ENCODE data around the gene IFT81.

The IFT81 gene

GRCh38 chr12:110228756-110229155, 104.6 kb downstream of the IFT81 start:
- no peak for TF ChIP-seq GATA3 (IDR thresholded peaks at IDR 0.05; ENCODE audit: low read depth, low read length)
- TF ChIP-seq GATA2 (IDR thresholded peaks at IDR 0.05; ENCODE audit: low read depth, low read length), result no peak

GRCh38 chr12:110229409-110229808, 105.3 kb downstream of the IFT81 start:
- no peak for TF ChIP-seq GATA3 (IDR thresholded peaks at IDR 0.05; ENCODE audit: low read depth, low read length)
- TF ChIP-seq GATA2 (IDR thresholded peaks at IDR 0.05; ENCODE audit: low read depth, low read length), result no peak

- TF ChIP-seq GATA2 (IDR thresholded peaks at IDR 0.05; ENCODE audit: low read depth, low read length), result no peak
- no peak for TF ChIP-seq GATA3 (IDR thresholded peaks at IDR 0.05; ENCODE audit: low read depth, low read length)
Measured at GRCh38 chr12:110230655-110231054, 106.5 kb downstream of the IFT81 start.

GRCh38 chr12:110233212-110233903, 109.2 kb downstream of the IFT81 start:
- TF ChIP-seq GATA2 (IDR thresholded peaks at IDR 0.05; ENCODE audit: low read depth, low read length), result no peak

DNA sequence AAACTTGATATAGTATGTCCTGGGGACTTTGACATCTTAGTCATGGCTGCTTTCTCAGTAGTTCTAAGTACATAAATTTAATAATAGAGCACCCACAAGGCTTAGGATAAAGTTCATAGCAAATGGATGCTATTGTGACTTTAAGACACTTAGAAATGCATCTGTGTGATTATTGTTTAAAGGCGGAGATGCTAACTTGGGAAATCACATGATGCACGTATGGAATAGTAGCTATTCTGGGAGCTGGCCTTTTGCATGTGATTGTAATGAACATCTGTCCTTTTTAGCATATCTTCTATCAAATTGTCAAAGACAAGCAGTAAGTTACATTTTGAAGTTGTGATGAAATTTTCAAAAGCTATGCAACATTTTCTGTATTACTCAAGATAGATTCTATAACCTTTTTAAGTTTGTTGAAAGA, 110.2 kb downstream of the IFT81 start:
- TF ChIP-seq GATA3 (IDR thresholded peaks at IDR 0.05; ENCODE audit: low read depth, low read length) (no peak), GATA2 (IDR thresholded peaks at IDR 0.05; ENCODE audit: low read depth, low read length) (no peak)

DNA sequence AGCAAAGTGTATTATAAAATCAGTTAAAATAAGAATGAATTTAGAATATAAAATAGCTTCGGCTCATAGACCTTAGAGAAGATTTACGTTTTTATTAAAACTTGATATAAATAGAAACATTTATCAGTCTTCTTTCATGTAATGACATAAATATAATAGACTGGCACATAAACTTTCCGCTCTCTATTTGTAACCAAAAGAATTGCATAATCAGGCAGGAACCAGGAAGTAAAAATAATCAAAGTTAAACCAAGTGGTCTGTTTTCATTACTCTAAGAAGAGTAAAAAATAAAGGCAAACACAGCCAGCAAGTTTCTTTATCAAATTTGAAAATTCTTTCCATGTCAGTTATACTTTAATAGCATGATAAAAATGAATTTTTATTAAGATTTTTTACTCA, 110.6 kb downstream of the IFT81 start:
- TF ChIP-seq GATA3 (IDR thresholded peaks at IDR 0.05; ENCODE audit: low read depth, low read length) (no peak), GATA2 (IDR thresholded peaks at IDR 0.05; ENCODE audit: low read depth, low read length) (no peak)

DNA sequence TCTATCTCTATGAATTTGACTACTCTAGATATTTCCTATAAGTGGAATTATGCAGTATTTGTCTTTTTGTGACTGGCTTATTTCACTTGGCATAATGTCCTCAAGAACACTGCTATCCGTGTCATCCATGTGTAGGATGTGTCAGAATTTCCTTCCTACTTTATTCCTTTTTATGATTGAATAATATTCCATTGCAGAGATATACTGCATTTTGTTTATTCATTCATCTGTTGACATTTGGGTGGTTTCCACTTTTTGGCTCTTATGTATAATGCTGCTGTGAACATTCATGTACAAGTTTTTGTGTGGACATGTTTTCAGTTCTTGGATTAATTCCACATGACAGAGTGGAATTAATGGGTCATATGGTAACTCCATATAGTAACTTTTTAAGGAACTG, 111.2 kb downstream of the IFT81 start:
- TF ChIP-seq GATA3 (IDR thresholded peaks at IDR 0.05; ENCODE audit: low read depth, low read length), result no peak
- no peak for TF ChIP-seq GATA2 (IDR thresholded peaks at IDR 0.05; ENCODE audit: low read depth, low read length)

GRCh38 chr12:110243227-110243626, 119.1 kb downstream of the IFT81 start:
- TF ChIP-seq GATA2 (IDR thresholded peaks at IDR 0.05; ENCODE audit: low read depth, low read length), result no peak
- no peak for TF ChIP-seq GATA3 (IDR thresholded peaks at IDR 0.05; ENCODE audit: low read depth, low read length)

GRCh38 chr12:110244372-110244771, 120.2 kb downstream of the IFT81 start:
- no peak for TF ChIP-seq GATA3 (IDR thresholded peaks at IDR 0.05; ENCODE audit: low read depth, low read length)
- TF ChIP-seq GATA2 (IDR thresholded peaks at IDR 0.05; ENCODE audit: low read depth, low read length), result no peak

DNA sequence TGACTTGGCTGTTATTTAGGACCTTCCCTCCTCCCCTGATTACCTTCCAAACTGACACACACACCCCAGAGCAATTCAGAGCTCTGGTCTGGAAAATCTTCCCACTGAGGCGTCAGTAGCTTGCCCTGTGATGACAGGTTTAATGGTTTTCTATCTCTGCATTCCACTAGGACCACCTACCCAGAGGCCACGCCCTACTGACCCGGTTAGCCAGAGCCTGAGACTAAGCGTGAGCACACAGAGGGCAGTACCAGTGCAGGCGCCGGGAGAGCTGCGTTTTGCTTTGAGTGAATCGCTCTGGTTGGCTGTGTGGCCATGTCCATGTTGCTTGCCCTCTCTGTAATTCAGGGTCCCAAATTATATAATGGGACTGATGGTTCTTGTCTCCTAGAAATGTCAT, 120.7 kb downstream of the IFT81 start:
- no peak for TF ChIP-seq GATA3 (IDR thresholded peaks at IDR 0.05; ENCODE audit: low read depth, low read length)
- TF ChIP-seq GATA2 (IDR thresholded peaks at IDR 0.05; ENCODE audit: low read depth, low read length), result no peak

GRCh38 chr12:110245369-110245772, 121.2 kb downstream of the IFT81 start:
- TF ChIP-seq GATA3 (IDR thresholded peaks at IDR 0.05; ENCODE audit: low read depth, low read length), result no peak

DNA sequence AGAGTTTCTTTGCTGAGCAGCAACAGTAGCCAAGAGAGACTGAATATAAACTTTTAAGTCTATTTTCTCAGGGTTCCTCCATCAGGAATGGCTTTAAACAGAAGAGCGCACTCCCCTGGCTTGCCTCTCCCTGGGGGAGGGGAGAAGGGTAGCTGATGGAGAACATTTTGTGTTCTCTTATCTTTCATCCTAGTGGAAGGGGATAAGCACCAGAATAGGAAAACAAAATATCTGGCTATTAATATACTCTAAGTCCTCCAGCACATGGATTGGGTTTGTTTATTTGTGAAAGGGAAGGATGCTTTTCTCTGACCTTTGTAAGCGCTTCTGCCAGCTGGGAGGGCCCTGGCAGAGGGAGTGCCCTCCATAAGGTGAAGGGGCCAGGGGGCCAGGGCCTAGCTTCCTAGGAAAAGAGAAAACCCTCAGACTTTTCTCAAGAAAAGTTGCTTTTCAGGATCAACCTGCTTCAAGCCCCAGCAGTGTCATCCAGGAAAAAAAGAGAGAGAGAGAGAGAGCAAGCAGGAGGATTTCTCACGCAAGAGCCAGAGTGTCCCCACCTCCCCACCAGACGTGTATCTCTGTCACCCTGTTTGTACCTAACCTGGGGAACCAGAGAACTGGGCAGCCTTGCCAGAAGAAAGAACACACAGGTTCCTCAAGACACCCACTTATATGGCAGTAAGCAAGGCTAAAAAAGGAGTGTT, 122.6 kb downstream of the IFT81 start:
- TF ChIP-seq GATA2 (IDR thresholded peaks at IDR 0.05; ENCODE audit: low read depth, low read length) (no peak), GATA3 (IDR thresholded peaks at IDR 0.05; ENCODE audit: low read depth, low read length) (no peak)

DNA sequence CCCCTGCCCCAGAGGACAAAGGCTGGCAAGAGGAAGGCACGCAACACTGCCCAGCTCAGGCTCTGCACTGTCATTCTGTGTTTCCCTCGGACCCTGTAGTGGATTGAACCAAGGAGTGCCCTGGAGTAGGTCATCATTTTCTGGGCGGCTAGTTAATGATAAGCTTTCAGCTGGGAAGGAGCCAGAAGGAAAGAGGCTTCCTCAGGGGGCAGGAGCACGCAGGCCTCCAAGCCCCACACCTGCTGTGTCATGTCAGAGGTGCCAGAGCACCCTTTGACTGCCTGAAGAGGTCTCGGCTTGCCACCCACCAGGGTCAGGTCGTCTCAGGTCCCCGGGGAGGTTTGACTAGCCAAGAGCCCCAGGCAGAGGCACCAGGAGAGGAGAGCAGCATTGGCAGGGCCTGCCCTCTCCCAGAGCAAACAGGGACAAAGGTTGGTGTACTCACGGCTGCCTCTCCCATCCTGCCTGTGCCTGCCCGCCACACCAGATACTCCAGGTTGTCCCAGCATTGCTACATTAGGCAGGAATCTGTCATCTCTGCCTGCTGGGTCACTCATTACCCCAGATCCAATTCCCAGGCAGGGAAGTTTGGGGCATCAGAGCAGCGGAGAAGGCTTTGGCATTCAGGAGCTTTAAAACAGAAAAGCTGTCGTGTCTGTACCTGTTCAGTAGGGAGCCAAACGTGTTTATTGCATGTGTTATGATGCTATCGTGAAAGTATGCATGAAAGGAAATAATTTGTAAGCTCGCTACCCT, 123.4 kb downstream of the IFT81 start:
- TF ChIP-seq GATA3 (IDR thresholded peaks at IDR 0.05; ENCODE audit: low read depth, low read length), result no peak
- no peak for TF ChIP-seq GATA2 (IDR thresholded peaks at IDR 0.05; ENCODE audit: low read depth, low read length)

DNA sequence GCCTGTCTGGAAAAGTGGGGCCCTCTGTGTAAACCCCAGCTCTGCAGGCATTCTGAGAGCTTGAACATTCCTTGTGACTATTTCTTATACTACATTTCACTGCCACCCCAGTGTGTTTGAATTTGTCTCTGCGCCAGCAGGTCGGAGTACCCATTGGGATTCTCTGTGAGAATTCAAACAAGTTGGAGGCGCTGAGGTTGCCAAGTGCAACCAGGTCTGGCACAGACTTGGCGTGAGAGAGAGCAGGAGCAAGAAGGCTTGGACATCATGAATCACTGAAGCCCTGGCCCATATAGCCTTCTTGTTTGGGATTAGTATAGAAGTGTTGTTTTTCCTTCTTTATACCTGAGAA, 123.9 kb downstream of the IFT81 start:
- no peak for TF ChIP-seq GATA2 (IDR thresholded peaks at IDR 0.05; ENCODE audit: low read depth, low read length)
- TF ChIP-seq GATA3 (IDR thresholded peaks at IDR 0.05; ENCODE audit: low read depth, low read length), result no peak

DNA sequence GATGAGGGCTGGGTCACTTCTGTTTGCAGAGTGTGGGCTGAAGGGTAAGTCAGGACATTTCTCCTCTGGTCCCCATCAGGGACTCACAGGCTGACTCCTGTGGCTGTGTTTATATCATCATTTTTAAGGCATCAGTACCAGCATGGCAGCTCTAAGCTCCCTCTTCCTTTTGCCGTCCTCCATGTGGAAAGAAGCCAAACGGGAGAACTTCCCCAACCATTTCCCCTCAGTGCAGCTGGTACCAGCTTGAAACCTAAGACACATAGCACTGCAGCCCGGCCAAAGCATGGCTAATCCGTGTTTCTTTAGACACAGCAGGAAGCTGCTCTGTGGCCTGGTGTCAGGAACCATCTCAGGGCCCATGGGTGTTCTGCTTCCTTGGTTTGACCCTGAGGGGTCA, 124.9 kb downstream of the IFT81 start:
- no peak for TF ChIP-seq GATA3 (IDR thresholded peaks at IDR 0.05; ENCODE audit: low read depth, low read length)
- no peak for TF ChIP-seq GATA2 (IDR thresholded peaks at IDR 0.05; ENCODE audit: low read depth, low read length)

All from SH-SY5Y (cell line).